Endometrial microvascular endothelial cells (primary cell): ENCODE measurements around the gene CMYA5. TPM values are rescaled to one million over a fixed set of nuclear protein-coding genes. Genes with fewer than 3 reads are reported as not detected.
"Not testable (repeated sequence)": the region's sequence is repeated elsewhere in the genome, so short reads cannot be mapped to it uniquely, and the experiment has no call there.

Experiments used
- in situ Hi-C: cut with HindIII; loops from 2 replicates; pipeline ENCODE4 v1.10.0; 2017; ENCODE audit warnings: low sequenced_read_pairs, low pct_unique_long_range_greater_than_20kb; ENCODE audit errors: inconsistent ontology term
- total RNA-seq: library from RNA; depleted of rRNA; stranded (reverse); fragments of >200 nt; gene quantifications from one replicate; pipeline ENCODE4 v1.2.3, GENCODE V29; 2015; ENCODE audit errors: inconsistent ontology term

CMYA5 gene
- total RNA-seq, 1 donor from 2014 or later, result not detected

DNA sequence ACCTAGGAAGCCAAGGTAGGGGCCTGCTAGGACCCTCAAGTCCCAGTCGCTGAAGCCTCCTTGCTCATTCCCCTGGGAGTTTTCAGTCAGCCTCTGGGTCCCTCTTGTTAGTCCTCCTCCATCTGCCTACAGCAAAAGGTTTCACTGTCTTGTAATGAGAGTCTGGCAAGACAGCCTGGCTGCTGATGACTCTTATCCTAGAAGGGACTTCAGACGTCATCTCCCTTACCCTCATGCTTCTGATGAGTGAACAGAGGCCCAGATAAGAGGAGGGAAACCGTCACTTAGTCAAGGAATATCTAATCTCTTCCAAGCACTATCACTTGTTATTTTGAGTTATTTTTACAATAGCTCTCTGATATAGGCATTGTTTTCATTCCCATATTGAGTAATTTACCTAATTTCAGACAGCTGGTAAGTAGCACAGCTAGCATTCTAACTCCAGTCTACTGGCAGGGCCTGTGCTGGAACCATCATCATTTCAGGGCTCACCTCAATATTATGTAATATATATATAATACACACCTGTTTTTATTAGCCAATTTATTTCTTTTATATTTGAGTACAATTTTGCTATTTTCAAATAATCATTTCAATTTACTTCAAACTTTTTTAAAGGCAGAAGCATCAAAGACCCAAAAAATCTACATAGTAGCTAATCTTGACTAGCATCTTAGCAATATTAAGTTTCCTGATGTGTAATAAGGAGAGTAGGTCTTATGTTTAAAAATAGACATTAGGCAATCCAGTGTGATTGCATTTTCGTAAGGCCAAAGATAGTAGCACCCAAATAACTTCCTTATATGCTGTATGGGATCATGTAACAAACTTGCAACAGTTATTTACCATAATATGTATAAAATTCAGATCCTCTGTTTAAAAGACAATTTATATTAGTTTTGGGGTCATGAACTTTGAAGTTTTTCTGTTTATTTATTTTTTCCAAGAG, 7.9 kb downstream of the CMYA5 start:
- in situ Hi-C loops, result no loop called here

DNA sequence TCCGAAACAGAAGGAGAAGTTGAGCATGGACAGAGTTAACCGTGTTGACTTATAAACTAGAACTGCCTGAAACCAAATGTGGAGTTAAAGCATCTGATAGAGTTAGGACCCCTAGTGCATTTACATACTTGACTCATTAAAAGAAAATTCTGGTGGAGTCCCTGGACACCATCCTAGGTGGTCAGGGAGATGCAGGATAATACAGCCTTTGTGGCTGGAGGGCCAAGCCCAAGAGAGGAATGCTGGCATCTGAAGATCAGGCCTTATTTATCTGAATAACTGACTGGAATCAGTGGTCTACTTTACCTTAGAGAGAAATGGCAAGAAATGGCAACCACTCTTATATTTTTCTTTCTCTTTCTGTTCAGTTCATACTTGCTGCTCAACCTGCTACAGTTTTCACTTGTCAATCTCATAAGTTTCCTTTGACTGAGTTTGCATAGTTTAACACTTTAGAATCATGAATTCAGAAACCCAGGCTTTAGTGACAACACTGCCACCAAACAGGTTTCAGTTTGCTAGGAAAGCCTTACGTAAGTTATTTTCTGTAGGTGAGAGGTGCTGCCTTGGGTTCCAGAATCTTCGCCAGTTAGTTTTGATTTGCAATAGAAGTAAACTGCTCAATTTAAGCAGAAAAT, 10.2 kb downstream of the CMYA5 start:
- in situ Hi-C loops, result no loop called here

DNA sequence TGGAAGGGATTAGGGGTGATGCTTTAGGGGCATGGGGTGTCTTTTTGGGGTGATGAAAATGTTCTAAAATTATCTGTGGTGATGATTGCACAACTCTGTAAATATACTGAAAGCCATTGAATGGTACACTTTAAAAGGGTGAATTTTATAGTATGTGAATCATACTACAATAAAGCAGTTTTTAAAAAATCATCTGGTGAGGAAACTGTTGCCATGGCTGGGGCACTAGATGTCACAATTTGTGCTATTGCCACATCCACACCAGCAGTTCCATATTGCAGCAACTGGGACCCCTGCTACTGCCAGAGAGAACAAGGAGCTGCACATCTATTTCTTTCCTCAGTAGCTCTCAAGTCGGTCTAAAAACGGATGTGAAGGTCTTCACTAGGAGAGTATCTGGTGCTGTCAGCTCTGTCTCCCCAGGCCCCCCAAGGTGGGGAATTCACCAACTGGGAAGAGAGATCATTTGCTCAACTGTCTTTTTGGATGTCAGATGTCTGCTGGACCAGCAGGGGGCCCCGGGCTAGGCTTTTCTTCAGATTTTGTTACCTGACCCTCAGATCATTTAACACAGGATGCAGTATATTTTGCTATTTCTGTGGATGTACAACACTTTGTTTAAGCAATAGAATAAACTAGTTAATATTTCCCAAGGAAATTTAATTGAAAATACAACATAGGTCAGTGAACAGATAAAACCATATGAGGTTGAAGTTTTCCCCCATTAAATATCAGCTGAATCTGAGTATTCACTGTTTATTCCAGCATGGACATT, 13.2 kb downstream of the CMYA5 start:
- in situ Hi-C loops, result no loop called here

DNA sequence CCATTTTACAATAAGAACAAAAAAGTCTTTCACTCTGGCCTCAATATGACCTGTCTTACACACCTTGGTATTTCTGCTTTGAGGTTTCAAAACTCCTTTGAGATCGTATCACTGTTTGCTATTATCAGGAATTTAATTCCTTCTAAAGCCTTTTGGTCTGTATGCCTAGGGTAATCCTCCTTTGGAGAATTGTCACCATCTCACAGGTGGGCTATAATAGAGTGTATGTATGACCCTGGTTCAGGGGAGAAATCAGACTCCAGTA, 13.7 kb downstream of the CMYA5 start:
- in situ Hi-C loops, result no loop called here

DNA sequence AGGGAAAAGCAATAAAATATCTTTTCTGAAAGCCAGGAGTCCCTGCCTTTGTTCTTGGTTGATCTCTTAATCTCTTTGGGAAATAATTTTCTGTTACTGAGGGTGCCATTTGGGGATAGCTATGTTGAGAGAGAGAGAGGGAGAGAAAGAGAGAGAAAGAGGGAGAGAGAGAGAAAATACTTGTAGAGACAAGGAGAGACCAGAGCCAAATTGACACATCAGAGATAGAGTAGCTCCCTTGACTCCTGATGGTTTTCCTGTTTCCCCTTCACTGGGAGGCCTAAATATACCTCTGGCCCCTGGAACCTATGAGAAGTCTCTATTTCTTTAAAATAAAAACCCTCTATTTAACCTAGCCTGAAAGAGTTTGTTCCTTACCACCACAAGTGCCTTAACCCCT, 14.9 kb downstream of the CMYA5 start:
- in situ Hi-C loops, result no loop called here

DNA sequence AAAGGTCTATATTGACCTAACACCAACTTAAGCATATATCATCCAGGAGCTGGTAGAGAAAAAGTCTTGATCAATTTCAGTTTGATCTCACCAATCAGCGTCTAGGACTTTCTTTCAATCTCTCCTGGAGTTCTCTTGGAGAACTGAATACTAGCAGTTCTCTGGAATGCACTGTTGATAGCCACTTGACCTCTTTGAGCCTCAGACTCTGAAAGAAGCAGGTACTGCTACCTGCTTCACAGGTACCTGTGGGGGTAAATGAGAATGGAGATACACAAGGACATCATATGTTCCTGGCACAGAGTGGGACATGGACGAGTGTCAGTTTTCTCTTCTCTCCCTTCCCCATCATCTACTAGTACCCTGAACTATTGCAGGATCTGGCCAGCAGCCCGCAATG, 16.0 kb downstream of the CMYA5 start:
- in situ Hi-C loops, result no loop called here

DNA sequence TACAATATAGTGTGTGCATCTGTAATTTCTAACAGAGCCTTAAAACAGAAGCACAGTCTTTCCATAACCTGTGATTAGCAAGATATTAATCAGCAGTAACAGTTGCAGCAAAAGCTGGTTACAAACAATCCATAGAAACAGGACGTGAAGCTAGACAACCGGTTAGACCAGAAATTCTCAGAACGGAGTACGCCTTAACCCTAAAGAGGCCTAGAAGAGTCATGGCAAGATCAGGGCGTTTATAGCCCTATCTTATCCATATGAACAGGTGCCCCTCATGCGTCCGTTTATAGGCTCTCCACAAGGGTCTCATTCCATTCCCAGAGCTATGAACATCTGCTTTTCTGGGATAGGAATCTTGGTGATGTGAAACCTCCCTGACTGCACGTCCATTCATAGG, 16.7 kb downstream of the CMYA5 start:
- in situ Hi-C loops, result not testable (repeated sequence)

DNA sequence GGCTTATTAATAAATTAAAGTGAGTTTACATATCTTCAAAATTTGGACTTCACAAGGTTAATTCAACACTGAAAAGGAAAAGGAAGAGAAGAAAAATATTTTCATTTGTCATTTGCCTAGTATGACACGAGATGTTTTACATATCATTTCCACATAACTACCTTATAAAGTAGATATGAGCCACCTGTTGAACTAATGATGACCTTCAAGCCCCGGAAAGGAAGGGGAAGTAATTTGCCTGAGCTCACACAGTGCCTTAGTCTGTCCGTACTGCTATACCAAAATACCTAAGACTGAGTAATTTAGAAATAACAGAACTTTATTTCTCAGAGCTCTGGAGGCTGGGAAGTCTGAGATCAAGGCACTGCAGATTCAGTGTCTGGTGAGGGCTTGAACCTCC, 17.9 kb downstream of the CMYA5 start:
- in situ Hi-C loops, result no loop called here

DNA sequence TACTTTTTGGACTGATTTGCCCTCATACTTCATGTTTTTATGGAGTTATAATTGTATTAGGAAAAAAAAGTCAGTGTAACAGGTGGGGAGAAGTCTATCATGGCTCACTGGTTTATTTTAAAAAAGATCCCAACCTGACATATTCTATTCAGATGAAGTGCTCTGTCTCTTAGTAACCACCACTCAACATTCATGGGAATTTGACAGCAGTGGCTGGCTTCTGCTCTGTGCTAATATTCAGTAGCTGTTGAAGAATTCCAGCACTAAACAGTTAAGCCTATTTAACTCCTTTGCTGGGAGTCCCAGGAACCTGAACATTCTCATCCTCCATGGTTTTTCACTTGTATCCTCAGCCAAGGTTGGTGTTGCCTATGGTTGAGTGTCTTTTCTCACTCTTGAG, 23.1 kb downstream of the CMYA5 start:
- in situ Hi-C loops, result no loop called here

DNA sequence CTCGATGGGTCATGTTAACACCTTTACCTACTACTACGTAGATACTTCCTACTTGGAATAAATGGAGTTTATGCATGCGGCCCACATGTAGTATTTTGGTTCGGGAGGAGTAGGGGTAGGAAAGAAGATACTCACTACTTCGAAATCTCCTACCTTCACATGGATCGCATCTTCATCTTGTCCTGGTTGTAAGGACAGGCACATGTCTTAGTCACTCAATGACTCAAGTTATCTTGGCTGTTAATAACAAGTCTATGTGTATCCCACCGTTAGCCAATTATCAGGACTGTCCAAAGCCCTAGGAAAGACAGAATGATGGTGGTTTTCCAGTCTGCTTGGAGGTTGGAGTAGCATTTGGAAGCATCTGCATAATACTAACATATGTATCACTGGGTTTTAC, 24.1 kb downstream of the CMYA5 start:
- in situ Hi-C loops, result no loop called here

DNA sequence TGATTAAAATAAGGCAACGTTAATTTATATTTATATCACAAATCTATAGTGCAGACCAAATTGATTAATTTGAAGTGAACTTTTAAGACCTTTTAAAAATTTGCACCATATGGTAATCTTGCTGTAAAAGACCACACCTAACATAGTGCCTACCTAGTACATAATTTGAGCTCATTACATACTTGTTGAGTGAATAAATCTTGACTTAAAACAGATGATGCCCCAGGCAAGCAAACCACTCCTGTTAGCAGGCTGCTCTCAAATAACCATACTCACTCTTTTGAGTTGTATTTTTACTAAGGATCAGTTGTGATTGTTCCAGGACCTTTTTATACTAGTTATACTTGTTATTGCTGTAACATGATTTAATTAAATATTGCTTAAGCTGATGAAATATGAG, 27.2 kb downstream of the CMYA5 start:
- in situ Hi-C loops, result no loop called here

DNA sequence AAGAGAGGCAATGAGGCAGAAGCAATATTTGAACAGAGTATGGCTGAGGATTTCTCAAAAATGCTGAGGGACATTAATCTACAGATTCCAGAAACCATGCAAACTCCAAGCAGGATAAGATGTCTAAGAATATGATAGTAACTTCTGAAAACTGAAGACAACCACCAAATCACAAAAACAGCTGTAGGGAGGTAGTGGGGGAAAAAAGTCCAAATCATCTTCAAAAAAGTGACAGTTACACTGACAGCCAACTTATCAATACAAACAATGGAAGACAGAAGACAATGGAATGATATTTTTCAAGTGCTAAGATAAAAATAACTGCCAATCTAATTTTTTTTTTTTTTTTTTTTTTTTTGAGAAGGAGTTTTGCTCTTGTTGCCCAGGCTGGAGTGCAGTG, 30.5 kb downstream of the CMYA5 start:
- in situ Hi-C loops, result no loop called here

DNA sequence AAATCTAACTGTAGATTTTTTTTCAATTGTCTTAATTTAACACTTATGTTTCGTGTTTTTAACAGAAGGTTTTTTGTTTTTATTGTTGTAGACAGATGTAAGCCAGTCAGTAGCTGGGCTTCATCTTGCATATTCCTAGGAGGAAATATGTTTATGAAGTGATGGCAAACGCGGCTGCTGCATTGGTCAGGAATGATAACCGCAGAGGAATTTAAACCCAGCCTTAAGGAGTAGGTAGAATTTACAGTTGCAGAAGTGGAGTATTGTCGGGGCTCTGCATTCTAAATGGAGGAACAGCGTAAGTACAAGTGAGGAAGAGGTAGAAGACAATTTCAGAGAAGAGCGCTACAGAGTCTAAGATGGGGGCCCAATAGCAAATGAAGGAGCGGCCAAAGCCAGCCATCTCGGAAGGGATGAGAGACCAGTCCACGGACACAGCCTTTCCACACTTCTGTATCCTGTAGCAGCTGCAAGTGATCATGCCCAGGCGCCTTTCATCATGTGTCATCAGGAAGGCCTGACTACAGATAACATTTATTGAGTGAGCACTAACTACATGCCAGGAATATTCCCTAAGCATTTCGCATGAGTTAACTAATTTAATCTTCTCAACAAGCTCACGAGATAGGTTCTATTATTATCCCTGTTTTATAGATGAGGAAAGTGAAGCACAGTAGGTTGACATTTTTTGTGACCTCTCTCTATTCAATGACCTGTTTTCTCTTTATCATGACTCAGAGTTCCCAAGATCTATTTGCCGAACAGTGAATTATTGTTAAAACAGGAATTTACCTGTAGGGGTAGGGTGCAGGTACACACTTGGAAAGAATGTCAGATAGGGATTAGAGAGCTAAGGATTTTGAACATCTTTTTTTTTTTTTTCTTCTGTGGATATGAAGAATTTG, 38.1 kb downstream of the CMYA5 start:
- in situ Hi-C loops, result no loop called here

DNA sequence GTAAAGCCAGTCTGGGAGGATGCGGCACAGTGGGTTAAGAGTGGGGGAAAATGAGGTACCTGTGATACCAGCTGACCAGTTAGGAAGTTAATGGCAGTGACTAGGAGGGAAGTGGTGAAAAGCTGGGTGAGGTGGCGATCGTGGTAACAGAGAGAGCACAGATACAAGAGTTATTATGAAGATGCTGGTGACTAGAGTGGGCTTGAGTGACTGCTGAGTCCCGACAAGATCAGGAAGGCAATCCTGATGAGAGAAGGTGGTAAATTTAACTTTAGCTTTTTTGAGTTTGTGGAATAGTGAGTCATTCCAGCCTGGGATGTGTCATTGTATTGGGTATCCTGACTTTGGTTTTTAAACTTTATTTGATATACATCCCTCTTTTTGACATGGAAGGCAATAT, 38.8 kb downstream of the CMYA5 start:
- in situ Hi-C loops, result no loop called here

DNA sequence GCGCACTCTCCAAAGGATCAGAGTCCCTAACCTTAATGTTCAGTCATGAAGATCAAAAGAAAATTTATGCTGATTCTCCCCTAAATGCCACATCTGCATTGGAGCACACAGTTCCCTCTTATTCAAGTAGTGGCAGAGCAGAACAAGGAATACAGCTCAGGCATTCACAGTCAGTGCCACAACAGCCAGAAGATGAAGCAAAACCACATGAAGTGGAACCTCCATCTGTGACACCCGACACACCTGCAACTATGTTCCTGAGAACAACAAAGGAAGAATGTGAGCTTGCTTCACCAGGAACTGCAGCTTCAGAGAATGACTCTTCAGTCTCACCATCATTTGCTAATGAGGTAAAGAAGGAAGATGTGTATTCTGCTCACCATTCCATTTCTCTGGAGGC, 40.0 kb downstream of the CMYA5 start:
- in situ Hi-C loops, result no loop called here

DNA sequence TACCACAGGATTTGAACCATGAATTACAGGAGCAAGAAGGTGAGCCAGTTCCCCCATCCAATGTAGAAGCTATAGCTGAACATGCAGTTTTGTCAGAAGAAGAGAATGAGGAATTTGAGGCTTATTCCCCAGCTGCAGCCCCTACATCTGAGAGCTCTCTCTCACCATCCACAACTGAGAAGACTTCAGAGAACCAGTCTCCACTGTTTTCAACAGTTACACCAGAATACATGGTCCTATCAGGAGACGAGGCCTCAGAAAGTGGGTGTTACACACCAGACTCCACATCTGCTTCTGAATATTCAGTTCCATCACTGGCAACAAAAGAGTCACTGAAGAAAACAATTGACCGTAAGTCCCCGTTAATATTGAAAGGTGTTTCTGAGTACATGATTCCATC, 40.9 kb downstream of the CMYA5 start:
- in situ Hi-C loops, result no loop called here

DNA sequence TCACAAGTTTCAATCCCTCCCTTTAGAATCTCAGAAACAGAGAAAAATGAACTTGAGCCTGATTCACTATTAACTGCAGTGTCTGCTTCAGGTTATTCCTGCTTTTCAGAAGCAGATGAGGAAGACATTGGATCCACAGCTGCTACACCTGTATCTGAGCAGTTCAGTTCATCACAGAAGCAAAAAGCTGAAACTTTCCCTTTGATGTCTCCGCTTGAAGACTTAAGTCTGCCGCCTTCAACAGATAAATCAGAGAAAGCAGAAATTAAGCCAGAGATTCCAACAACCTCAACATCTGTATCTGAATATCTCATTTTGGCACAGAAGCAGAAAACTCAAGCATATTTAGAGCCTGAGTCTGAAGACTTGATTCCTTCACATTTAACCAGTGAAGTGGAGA, 42.1 kb downstream of the CMYA5 start:
- in situ Hi-C loops, result no loop called here

DNA sequence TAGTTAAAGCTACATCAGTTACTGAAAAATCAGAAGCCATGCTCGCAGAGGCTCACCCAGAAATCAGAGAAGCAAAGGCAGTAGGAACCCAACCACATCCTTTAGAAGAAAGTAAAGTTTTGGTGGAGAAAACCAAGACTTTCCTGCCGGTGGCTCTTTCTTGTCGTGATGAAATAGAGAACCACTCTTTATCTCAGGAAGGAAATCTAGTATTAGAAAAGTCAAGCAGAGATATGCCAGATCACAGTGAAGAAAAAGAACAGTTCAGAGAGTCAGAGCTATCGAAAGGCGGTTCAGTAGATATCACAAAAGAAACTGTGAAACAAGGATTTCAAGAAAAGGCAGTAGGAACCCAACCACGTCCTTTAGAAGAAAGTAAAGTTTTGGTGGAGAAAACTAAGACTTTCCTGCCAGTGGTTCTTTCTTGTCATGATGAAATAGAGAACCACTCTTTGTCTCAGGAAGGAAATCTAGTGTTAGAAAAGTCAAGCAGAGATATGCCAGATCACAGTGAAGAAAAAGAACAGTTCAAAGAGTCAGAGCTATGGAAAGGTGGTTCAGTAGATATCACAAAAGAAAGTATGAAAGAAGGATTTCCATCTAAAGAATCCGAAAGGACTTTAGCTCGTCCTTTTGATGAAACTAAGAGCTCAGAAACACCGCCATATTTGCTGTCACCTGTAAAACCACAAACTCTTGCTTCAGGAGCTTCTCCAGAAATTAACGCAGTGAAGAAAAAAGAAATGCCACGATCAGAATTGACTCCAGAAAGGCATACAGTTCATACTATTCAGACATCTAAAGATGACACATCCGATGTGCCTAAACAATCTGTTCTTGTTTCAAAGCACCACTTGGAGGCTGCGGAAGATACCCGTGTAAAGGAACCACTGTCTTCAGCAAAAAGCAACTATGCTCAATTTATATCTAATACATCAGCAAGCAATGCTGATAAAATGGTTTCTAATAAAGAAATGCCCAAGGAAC, 47.2 kb downstream of the CMYA5 start:
- in situ Hi-C loops, result no loop called here
